Measurements from ENCODE around the gene NUDT19.
"Not testable (repeated sequence)": the region's sequence is repeated elsewhere in the genome, so short reads cannot be mapped to it uniquely, and the experiment has no call there.

Gene NUDT19

DNA sequence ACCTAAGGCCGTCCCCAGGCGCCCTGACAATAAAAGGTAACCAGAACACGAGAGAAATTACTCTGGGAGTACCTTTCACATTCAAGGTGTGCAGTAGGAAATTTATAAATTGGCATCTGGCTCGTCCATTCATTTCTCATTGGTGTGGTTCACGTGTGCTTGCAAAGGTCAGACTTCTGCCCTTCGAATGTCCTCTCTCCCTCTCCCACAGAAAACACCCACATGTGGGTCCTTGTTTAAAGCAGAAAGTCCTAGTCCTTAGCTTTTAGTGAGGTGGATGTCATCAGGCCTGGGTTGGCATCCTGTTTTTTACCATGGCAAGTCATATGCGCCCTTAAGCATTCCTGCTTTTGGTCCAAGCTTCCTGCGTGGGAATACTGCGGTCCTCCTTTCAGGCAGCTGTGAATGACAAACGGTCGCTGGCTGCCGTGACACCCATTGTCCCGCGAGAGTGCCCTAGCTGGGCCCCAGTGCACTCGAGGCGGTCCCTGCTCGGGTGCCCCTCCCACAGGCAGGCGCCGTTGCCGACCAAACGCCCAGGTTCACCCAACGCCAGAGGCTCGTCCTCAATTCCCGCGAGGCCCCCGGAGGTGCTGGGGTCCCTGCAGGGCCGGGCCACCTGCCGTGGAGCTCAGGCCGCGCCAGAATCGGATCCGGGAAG is at the start of gene NUDT19:
TSS of gene NUDT19 (plus strand) at position 531 of the 661 bp plus-strand sequence. CDS start 140 bp downstream, outside the sequence.
- H3K27me3 ChIP-seq (ENCODE audit: control insufficient read depth in 1 of 2, insufficient read depth in 2 of 2, low read length in 2 of 2): no peaks in the 10 kb centered on the region
- H3K4me3 ChIP-seq (ENCODE audit: low read depth in 1 of 2, low read length in 2 of 2): peak within 1 kb of the TSS; percentile 88 to 89
- no peaks in the 10 kb centered on the region for H3K9me3 ChIP-seq (ENCODE audit: control insufficient read depth in 1 of 2, low read length in 2 of 2)
- H3K27ac ChIP-seq (ENCODE audit: low read depth, low read length): peak within 1 kb of the TSS; percentile 78
- peak within 1 kb of the TSS; percentile 87 to 92 for H3K9ac ChIP-seq (ENCODE audit: low read depth in 1 of 2, low read length in 2 of 2)
- no peaks in the 10 kb centered on the region for H3K36me3 ChIP-seq (ENCODE audit: control insufficient read depth in 1 of 2, insufficient read depth in 2 of 2, low read length in 2 of 2)
- H3K4me1 ChIP-seq (ENCODE audit: control insufficient read depth in 1 of 2, insufficient read depth in 2 of 2, low read length in 2 of 2): peaks cover 18 to 30% of the 10 kb centered on the region in 2 donors

DNA sequence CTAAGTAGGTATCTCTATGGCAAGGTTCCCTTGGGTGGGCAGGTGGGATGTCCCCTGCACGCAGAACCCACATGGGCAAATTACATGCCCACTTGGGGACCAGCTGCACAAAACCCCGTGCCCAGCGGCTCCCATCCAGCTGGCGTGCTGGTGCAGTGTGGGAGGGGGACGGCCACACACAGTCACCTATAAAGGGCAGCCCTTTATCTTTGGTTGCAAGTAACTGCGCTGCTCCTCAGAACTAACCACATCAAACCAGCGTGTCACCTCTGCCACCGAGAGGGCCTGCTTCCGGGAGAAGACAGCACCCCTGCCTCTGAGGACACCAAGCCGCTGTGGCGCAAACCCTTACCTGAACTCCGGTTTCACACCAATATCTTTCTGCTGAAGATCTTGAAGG is 48.9 kb upstream of the NUDT19 start:
- Histone ChIP-seq H3K36me3 (ENCODE audit: control insufficient read depth in 1 of 2, insufficient read depth in 2 of 2, low read length in 2 of 2) (peaks cover 32 to 70% of the 10 kb centered on the region in 2 donors), H3K4me1 (ENCODE audit: control insufficient read depth in 1 of 2, insufficient read depth in 2 of 2, low read length in 2 of 2) (no peaks in the 10 kb centered on the region)

DNA sequence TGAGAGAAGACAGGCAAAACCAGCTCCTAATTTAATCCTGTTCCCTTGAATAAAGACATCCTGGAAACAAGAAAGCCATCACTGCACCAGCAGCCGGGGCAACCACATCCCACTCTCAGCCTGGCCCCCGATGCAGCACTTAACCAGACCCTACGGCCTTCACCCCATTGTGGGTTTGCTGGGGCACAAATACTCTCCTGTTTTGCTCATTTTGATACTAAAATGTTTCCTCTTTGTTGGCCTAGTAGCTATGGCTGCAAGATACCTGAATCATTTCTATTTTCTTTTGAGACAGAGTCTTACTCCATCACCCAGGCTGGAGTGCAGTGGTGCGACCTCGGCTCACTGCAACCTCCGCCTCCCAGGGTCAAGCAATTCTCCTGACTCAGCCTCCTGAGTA is 45.1 kb upstream of the NUDT19 start:
- Histone ChIP-seq H3K27ac (ENCODE audit: low read depth, low read length) (no peak overlapping the region), H3K36me3 (ENCODE audit: control insufficient read depth in 1 of 2, insufficient read depth in 2 of 2, low read length in 2 of 2) (peaks cover 13 to 54% of the 10 kb centered on the region in 2 donors), H3K9ac (ENCODE audit: low read depth in 1 of 2, low read length in 2 of 2) (no peak overlapping the region), H3K9me3 (ENCODE audit: control insufficient read depth in 1 of 2, low read length in 2 of 2) (no peaks in the 10 kb centered on the region), H3K4me3 (ENCODE audit: low read depth in 1 of 2, low read length in 2 of 2) (no peak overlapping the region), H3K4me1 (ENCODE audit: control insufficient read depth in 1 of 2, insufficient read depth in 2 of 2, low read length in 2 of 2) (peaks cover 0 to under 1% of the 10 kb centered on the region in 2 donors), H3K27me3 (ENCODE audit: control insufficient read depth in 1 of 2, insufficient read depth in 2 of 2, low read length in 2 of 2) (no peaks in the 10 kb centered on the region)

More for the DNA sequence above, 48.9 kb upstream of the NUDT19 start:
- Histone ChIP-seq H3K4me3 (ENCODE audit: low read depth in 1 of 2, low read length in 2 of 2) (no peak overlapping the region), H3K27me3 (ENCODE audit: control insufficient read depth in 1 of 2, insufficient read depth in 2 of 2, low read length in 2 of 2) (no peaks in the 10 kb centered on the region), H3K9me3 (ENCODE audit: control insufficient read depth in 1 of 2, low read length in 2 of 2) (no peaks in the 10 kb centered on the region), H3K27ac (ENCODE audit: low read depth, low read length) (no peak overlapping the region), H3K9ac (ENCODE audit: low read depth in 1 of 2, low read length in 2 of 2) (no peak overlapping the region)

DNA sequence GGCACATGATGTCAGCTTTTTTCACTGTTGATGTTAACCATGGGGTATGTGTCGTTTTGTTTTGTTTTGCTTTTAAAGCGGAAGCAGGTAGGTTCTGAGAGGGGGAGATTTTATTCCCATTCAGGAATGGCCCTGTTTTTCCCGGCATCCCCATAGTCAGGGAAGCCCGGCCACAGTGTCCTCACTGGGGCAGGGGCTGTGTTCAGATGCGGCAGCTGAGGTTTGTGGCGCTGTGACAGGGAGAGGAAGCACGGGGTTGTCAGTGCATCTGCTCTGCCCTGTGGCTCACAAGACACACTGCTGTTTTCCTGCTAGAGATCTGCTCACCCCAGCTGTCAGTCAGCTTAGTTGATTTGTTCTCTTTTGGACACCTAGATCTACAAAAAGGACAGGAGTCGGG is 44.3 kb upstream of the NUDT19 start:
- H3K27me3 ChIP-seq (ENCODE audit: control insufficient read depth in 1 of 2, insufficient read depth in 2 of 2, low read length in 2 of 2): no peaks in the 10 kb centered on the region
- H3K4me3 ChIP-seq (ENCODE audit: low read depth in 1 of 2, low read length in 2 of 2): no peak overlapping the region
- no peak overlapping the region for H3K27ac ChIP-seq (ENCODE audit: low read depth, low read length)
- H3K36me3 ChIP-seq (ENCODE audit: control insufficient read depth in 1 of 2, insufficient read depth in 2 of 2, low read length in 2 of 2): peaks cover 13 to 47% of the 10 kb centered on the region in 2 donors
- peaks cover 5 to 8% of the 10 kb centered on the region in 2 donors for H3K4me1 ChIP-seq (ENCODE audit: control insufficient read depth in 1 of 2, insufficient read depth in 2 of 2, low read length in 2 of 2)
- H3K9me3 ChIP-seq (ENCODE audit: control insufficient read depth in 1 of 2, low read length in 2 of 2): no peaks in the 10 kb centered on the region
- no peak overlapping the region for H3K9ac ChIP-seq (ENCODE audit: low read depth in 1 of 2, low read length in 2 of 2)

DNA sequence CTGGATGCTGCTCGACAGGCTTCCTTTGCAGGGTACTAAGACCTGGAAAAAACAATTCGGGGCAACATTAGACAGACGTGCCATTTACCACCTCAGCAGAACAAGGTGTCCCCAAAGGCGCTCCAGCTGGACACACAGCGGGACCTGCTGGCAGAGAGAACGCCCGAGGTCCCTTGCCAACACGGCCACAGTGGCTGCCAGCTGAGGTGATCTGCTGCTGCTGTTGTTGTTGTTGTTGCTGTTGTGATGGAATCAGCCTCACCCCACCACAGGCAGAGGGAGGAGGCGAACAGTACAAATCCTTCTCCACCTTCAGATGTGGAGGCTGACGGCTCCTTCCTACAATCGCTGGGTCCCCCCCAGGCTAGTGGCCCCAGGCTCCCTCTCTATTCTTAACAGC is 41.9 kb upstream of the NUDT19 start:
- Histone ChIP-seq H3K27ac (ENCODE audit: low read depth, low read length) (no peak overlapping the region), H3K4me3 (ENCODE audit: low read depth in 1 of 2, low read length in 2 of 2) (no peak overlapping the region), H3K9ac (ENCODE audit: low read depth in 1 of 2, low read length in 2 of 2) (no peak overlapping the region), H3K9me3 (ENCODE audit: control insufficient read depth in 1 of 2, low read length in 2 of 2) (no peaks in the 10 kb centered on the region), H3K27me3 (ENCODE audit: control insufficient read depth in 1 of 2, insufficient read depth in 2 of 2, low read length in 2 of 2) (no peaks in the 10 kb centered on the region), H3K36me3 (ENCODE audit: control insufficient read depth in 1 of 2, insufficient read depth in 2 of 2, low read length in 2 of 2) (peaks cover 4 to 29% of the 10 kb centered on the region in 2 donors), H3K4me1 (ENCODE audit: control insufficient read depth in 1 of 2, insufficient read depth in 2 of 2, low read length in 2 of 2) (peaks cover 13 to 16% of the 10 kb centered on the region in 2 donors)

DNA sequence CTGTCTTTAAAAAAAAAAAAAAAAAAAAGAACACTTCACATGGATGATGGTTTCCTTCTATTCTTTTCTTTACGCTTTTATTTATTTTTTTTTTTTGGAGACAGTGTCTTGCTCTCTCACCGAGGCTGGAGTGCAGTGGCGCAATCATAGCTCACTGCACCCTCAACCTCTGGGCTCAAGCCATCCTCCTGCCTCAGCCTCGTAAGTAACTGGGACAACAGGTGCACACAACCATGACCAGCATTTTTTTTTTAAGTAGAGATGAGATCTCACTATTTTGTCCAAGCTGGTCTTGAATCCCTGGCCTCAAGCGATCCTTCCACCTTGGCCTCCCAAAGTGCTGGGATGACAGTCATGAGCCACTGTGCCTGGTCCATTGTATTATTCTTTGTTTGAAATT is 41.0 kb upstream of the NUDT19 start:
- Histone ChIP-seq H3K36me3 (ENCODE audit: control insufficient read depth in 1 of 2, insufficient read depth in 2 of 2, low read length in 2 of 2) (peaks cover 7 to 34% of the 10 kb centered on the region in 2 donors), H3K27ac (ENCODE audit: low read depth, low read length) (no peak overlapping the region)

DNA sequence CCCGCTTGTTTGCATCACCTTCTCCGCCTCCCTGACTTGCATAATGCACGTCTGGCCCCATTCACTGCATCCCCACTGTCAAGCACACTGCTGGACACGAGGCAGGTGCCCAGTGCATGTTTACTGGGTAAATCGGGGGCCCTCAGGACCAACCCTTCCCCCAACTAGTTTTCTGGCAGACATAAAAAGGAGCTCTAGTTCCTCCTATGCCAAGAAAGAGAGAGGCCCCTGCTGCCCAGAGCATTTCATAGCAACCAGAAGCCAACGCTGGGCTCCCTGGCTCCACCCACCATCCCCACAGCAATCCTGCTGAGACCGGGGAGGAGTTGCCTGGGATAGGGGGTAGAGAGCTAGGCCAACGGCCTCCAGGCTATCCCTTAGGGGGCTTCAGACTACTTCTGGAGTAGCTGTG is 39.9 kb upstream of the NUDT19 start:
- no peaks in the 10 kb centered on the region for H3K9me3 ChIP-seq (ENCODE audit: control insufficient read depth in 1 of 2, low read length in 2 of 2)
- no peak overlapping the region for H3K9ac ChIP-seq (ENCODE audit: low read depth in 1 of 2, low read length in 2 of 2)
- H3K27me3 ChIP-seq (ENCODE audit: control insufficient read depth in 1 of 2, insufficient read depth in 2 of 2, low read length in 2 of 2): no peaks in the 10 kb centered on the region
- peaks cover 13 to 16% of the 10 kb centered on the region in 2 donors for H3K4me1 ChIP-seq (ENCODE audit: control insufficient read depth in 1 of 2, insufficient read depth in 2 of 2, low read length in 2 of 2)
- no peak overlapping the region for H3K27ac ChIP-seq (ENCODE audit: low read depth, low read length)
- no peak overlapping the region for H3K4me3 ChIP-seq (ENCODE audit: low read depth in 1 of 2, low read length in 2 of 2)
- peaks cover 7 to 36% of the 10 kb centered on the region in 2 donors for H3K36me3 ChIP-seq (ENCODE audit: control insufficient read depth in 1 of 2, insufficient read depth in 2 of 2, low read length in 2 of 2)

More for the DNA sequence above, 41.0 kb upstream of the NUDT19 start:
- Histone ChIP-seq H3K4me3 (ENCODE audit: low read depth in 1 of 2, low read length in 2 of 2) (no peak overlapping the region), H3K4me1 (ENCODE audit: control insufficient read depth in 1 of 2, insufficient read depth in 2 of 2, low read length in 2 of 2) (peaks cover 13 to 16% of the 10 kb centered on the region in 2 donors), H3K9me3 (ENCODE audit: control insufficient read depth in 1 of 2, low read length in 2 of 2) (no peaks in the 10 kb centered on the region), H3K9ac (ENCODE audit: low read depth in 1 of 2, low read length in 2 of 2) (no peak overlapping the region), H3K27me3 (ENCODE audit: control insufficient read depth in 1 of 2, insufficient read depth in 2 of 2, low read length in 2 of 2) (no peaks in the 10 kb centered on the region)

DNA sequence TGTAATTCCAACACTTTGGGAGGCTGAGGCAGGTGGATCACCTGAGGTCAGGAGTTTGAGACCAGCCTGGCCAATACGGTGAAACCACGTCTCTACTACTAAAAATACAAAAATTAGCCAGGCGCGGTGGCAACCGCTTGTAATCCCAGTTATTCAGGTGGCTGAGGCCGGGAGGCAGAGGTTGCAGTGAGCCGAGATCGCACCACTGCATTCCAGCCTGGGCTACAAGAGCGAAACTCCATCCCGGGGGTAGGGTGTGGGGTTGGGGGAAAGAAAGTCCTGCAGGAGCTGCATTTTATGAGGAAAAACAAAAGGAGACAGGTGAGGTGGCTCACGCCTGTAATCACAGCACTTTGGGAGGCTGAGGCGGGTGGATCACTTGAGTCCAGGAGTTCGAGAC is 39.3 kb upstream of the NUDT19 start:
- not testable (repeated sequence) for H3K9ac ChIP-seq (ENCODE audit: low read depth in 1 of 2, low read length in 2 of 2); H3K27me3 ChIP-seq (ENCODE audit: control insufficient read depth in 1 of 2, insufficient read depth in 2 of 2, low read length in 2 of 2); H3K9me3 ChIP-seq (ENCODE audit: control insufficient read depth in 1 of 2, low read length in 2 of 2); H3K4me3 ChIP-seq (ENCODE audit: low read depth in 1 of 2, low read length in 2 of 2); H3K27ac ChIP-seq (ENCODE audit: low read depth, low read length)
- peaks cover 7 to 32% of the 10 kb centered on the region in 2 donors for H3K36me3 ChIP-seq (ENCODE audit: control insufficient read depth in 1 of 2, insufficient read depth in 2 of 2, low read length in 2 of 2)
- H3K4me1 ChIP-seq (ENCODE audit: control insufficient read depth in 1 of 2, insufficient read depth in 2 of 2, low read length in 2 of 2): peaks cover 13 to 16% of the 10 kb centered on the region in 2 donors

DNA sequence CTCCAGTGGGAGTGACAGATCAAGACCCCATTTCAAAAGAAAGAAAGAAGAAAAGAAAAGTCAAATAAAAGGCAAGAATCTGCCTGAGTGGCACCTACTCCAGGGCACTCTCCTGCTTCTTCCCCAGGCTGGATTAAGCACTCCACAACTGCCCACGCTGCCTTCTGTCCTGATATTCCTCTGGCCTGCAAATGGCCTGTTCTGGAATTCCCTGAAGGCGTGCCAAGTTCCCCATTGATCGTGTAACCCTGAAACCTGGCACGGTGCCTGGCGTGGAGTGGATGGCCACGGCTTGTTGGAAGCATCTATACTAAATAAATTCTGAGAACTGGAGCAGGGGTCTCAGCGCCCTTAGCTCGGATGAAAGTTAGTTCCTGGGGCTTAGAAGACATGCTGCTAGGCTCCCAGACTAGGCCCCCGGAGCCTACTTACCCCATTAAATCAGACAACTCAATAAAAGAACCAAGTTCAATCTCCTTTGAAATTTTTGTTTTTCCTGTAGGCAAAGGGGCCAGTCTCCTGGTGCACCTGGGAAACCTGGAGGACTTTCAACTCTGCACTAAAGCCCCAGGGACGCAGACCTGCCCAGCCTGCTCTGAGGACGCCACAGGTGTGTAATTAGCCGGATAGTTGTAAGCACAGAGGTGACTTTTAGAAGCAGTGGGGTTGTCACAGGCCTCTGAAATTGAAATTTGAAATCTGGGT is 38.6 kb upstream of the NUDT19 start:
- H3K4me1 ChIP-seq (ENCODE audit: control insufficient read depth in 1 of 2, insufficient read depth in 2 of 2, low read length in 2 of 2): peaks cover 13 to 16% of the 10 kb centered on the region in 2 donors
- H3K27ac ChIP-seq (ENCODE audit: low read depth, low read length): peak overlapping the region; percentile 38
- no peaks in the 10 kb centered on the region for H3K27me3 ChIP-seq (ENCODE audit: control insufficient read depth in 1 of 2, insufficient read depth in 2 of 2, low read length in 2 of 2)
- H3K4me3 ChIP-seq (ENCODE audit: low read depth in 1 of 2, low read length in 2 of 2): peak overlapping the region in 1 of 2 donors; percentile 10
- peak overlapping the region in 1 of 2 donors; percentile 21 for H3K9ac ChIP-seq (ENCODE audit: low read depth in 1 of 2, low read length in 2 of 2)
- H3K9me3 ChIP-seq (ENCODE audit: control insufficient read depth in 1 of 2, low read length in 2 of 2): no peaks in the 10 kb centered on the region
- peaks cover 7 to 28% of the 10 kb centered on the region in 2 donors for H3K36me3 ChIP-seq (ENCODE audit: control insufficient read depth in 1 of 2, insufficient read depth in 2 of 2, low read length in 2 of 2)

DNA sequence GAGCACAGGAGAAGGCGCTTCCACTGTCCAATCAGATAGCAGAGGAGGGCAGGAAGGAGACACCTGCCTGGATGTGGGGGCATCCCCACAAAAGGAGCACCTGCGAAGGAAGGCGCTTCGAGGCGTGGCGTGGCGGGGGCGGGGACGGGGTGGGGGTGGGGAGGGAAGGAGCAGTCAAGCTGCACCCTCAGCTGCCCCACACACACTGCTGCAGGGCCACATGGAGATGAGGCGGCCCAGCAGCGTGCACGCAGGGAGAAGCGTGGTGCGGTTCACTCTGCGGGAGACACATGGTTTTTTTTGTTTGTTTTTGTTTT is 38.1 kb upstream of the NUDT19 start:
- no peak overlapping the region for H3K9ac ChIP-seq (ENCODE audit: low read depth in 1 of 2, low read length in 2 of 2)
- H3K27me3 ChIP-seq (ENCODE audit: control insufficient read depth in 1 of 2, insufficient read depth in 2 of 2, low read length in 2 of 2): no peaks in the 10 kb centered on the region
- peaks cover 13 to 16% of the 10 kb centered on the region in 2 donors for H3K4me1 ChIP-seq (ENCODE audit: control insufficient read depth in 1 of 2, insufficient read depth in 2 of 2, low read length in 2 of 2)
- no peaks in the 10 kb centered on the region for H3K9me3 ChIP-seq (ENCODE audit: control insufficient read depth in 1 of 2, low read length in 2 of 2)
- H3K36me3 ChIP-seq (ENCODE audit: control insufficient read depth in 1 of 2, insufficient read depth in 2 of 2, low read length in 2 of 2): peaks cover 7 to 29% of the 10 kb centered on the region in 2 donors
- peak overlapping the region; percentile 38 for H3K27ac ChIP-seq (ENCODE audit: low read depth, low read length)
- no peak overlapping the region for H3K4me3 ChIP-seq (ENCODE audit: low read depth in 1 of 2, low read length in 2 of 2)

Data from duodenal mucosa (tissue), 2 donors.